Measurements from ENCODE around the gene GRAMD1B.

- TF ChIP-seq CTCF (IDR thresholded peaks at IDR 0.05 in 4 of 5, conservative IDR thresholded peaks at IDR 0.05 in 1 of 5) (no peak), POLR2A (IDR thresholded peaks at IDR 0.05) (no peak)
These were observed 143.2 kb downstream of the GRAMD1B start for GRCh38 chr11:123573286-123573685.

All from gastrocnemius medialis (tissue), 4 donors.